GM12878 (cell line): ENCODE results near the gene PFKFB3. TPM values are rescaled to one million over a fixed set of nuclear protein-coding genes. Genes with fewer than 3 reads are reported as not detected.

Source experiments
- ATAC-seq: fragments of 200-7000 bp; cut with Tn5 transposase; 3 replicates; pipeline ENCODE4 v1.9.1; 2020; ENCODE audit warnings: mild to moderate bottlenecking, moderate library complexity
- BruUV-seq: library from RNA; stranded (reverse); fragments of 400-500 nt; replicated peaks from 2 replicates; lab custom pipeline; 2021; lab: Mats Ljungman, UMichigan
- CTCF ChIA-PET: fragments of 300-600 bp; sonication (Branson Sonifier 250); formaldehyde crosslinking; extraction: SDS; loops from one replicate; lab custom pipeline; 2021; ENCODE audit warnings: inconsistent platforms; lab: Yijun Ruan, JAX
- POLR2A ChIA-PET: fragments of 350-600 bp; formaldehyde crosslinking; extraction: SDS; loops from one replicate; lab custom pipeline; 2021; ENCODE audit warnings: inconsistent platforms; lab: Charles Lee
- RAD21 ChIA-PET: fragments of 300-600 bp; sonication (Branson Sonifier 250); formaldehyde crosslinking; loops from one replicate; lab custom pipeline; 2023; ENCODE audit warnings: antibody characterized with exemption; ENCODE audit not compliant: unreplicated experiment; lab: Charles Lee
- SMC1A ChIA-PET: fragments of 300-600 bp; sonication (Branson Sonifier 250); formaldehyde crosslinking; loops from one replicate; lab custom pipeline; 2023; ENCODE audit not compliant: unreplicated experiment, uncharacterized antibody; lab: Charles Lee
- DNase-seq: peaks from one replicate; pipeline ENCODE4 v3.0.0-alpha.2; 2011; ENCODE audit warnings: low read depth, low spot score
- FAIRE-seq: peaks from 3 replicates; lab custom pipeline; 2011; peaks lifted over from hg19 to GRCh38; lab: Jason Lieb, UNC
- H2AFZ ChIP-seq: 2 replicates; pipeline ENCODE4 v1.6.0; 2011; ENCODE audit warnings: low read depth, low read length, control low read depth; ENCODE audit not compliant: control insufficient read depth
- H3K27ac ChIP-seq: 2 replicates; pipeline ENCODE4 v1.5.1; 2011; ENCODE audit warnings: control low read depth; ENCODE audit not compliant: control insufficient read depth, insufficient read depth
- H3K27me3 ChIP-seq, 2 experiments: replicated peaks in 1 of 2; 2 replicates each; pipeline versions ENCODE4 v1.6.0 to v1.6.1; 2011; ENCODE audit warnings: low read length in 1 of 2; ENCODE audit not compliant: control insufficient read depth in 2 of 2, insufficient read depth in 2 of 2
- H3K36me3 ChIP-seq, 2 experiments: 2 replicates each; pipeline ENCODE4 v1.5.1; 2011; ENCODE audit warnings: low read length in 1 of 2; ENCODE audit not compliant: control insufficient read depth in 2 of 2, insufficient read depth in 2 of 2
- H3K4me1 ChIP-seq: 2 replicates; pipeline ENCODE4 v1.6.1; 2011; ENCODE audit warnings: mild to moderate bottlenecking, low read length, moderate library complexity, mixed read lengths; ENCODE audit not compliant: control insufficient read depth, insufficient read depth
- H3K4me2 ChIP-seq: 2 replicates; pipeline ENCODE4 v1.6.0; 2011; ENCODE audit warnings: control low read depth; ENCODE audit not compliant: control insufficient read depth, insufficient read depth
- H3K4me3 ChIP-seq: fragments of 200-600 bp; sonication (generic); 2 replicates; pipeline ENCODE4 v1.5.1; 2016
- H3K79me2 ChIP-seq: 2 replicates; pipeline ENCODE4 v1.6.0; 2011; ENCODE audit warnings: low read length; ENCODE audit not compliant: control insufficient read depth, insufficient read depth
- H3K9ac ChIP-seq: 2 replicates; pipeline ENCODE4 v1.8.0; 2011; ENCODE audit warnings: low read length, control low read depth, mixed read lengths; ENCODE audit not compliant: control insufficient read depth, insufficient read depth
- H3K9me3 ChIP-seq: replicated peaks from 3 replicates; pipeline ENCODE4 v1.5.1; 2011; ENCODE audit warnings: mild to moderate bottlenecking, low read length; ENCODE audit not compliant: control insufficient read depth, insufficient read depth
- H4K20me1 ChIP-seq: 2 replicates; pipeline ENCODE4 v1.6.0; 2011; ENCODE audit not compliant: control insufficient read depth, insufficient read depth
- BACH1 ChIP-seq: fragments of 450-650 bp; IDR thresholded peaks from 2 replicates; pipeline ENCODE4 v1.6.1; 2017; ENCODE audit warnings: mild to moderate bottlenecking, borderline replicate concordance
- BHLHE40 ChIP-seq, 2 experiments: fragments of 450-650 bp in 1 of 2; IDR thresholded peaks; 2 replicates each; pipeline ENCODE4 v1.6.1; 2011 to 2017; ENCODE audit warnings: low read depth in 2 of 2, borderline replicate concordance in 1 of 2, improper control_type of control experiment in 1 of 2, low read length in 1 of 2, mild to moderate bottlenecking in 1 of 2
- BRCA1 ChIP-seq: IDR thresholded peaks from 2 replicates; pipeline ENCODE4 v1.6.1; 2011; ENCODE audit warnings: low read depth, low read length, improper control_type of control experiment
- CBX3 ChIP-seq: fragments of 200-600 bp; sonication (generic); IDR thresholded peaks from 2 replicates; pipeline ENCODE4 v1.6.1; 2016; ENCODE audit warnings: low read depth, borderline replicate concordance
- EZH2 ChIP-seq: IDR thresholded peaks from 2 replicates; pipeline ENCODE4 v1.6.1; 2012; ENCODE audit warnings: low read depth, mild to moderate bottlenecking, control low read depth, inconsistent platforms, low read length, borderline replicate concordance; ENCODE audit not compliant: control insufficient read depth
- HCFC1 ChIP-seq: fragments of 150-350 bp; IDR thresholded peaks from 2 replicates; pipeline ENCODE4 v1.6.1; 2014; ENCODE audit warnings: low read length
- POLR2AphosphoS2 ChIP-seq: IDR thresholded peaks from 2 replicates; pipeline ENCODE4 v1.6.1; 2011; ENCODE audit warnings: low read depth, mild to moderate bottlenecking, low read length, improper control_type of control experiment, moderate library complexity
- RCOR1 ChIP-seq: conservative IDR thresholded peaks from 2 replicates; pipeline ENCODE4 v1.6.1; 2012; ENCODE audit warnings: low read depth, low read length, improper control_type of control experiment
- ZBED1 ChIP-seq: IDR thresholded peaks from 2 replicates; pipeline ENCODE4 v1.6.1; 2016; ENCODE audit warnings: borderline replicate concordance
- ZNF687 ChIP-seq: fragments of 450-650 bp; IDR thresholded peaks from 2 replicates; pipeline ENCODE4 v1.6.1; 2017; ENCODE audit warnings: mild to moderate bottlenecking, moderate library complexity
- WGBS: methylation state at CpG from one replicate; pipeline ENCODE4 v1.1.6; 2016; ENCODE audit warnings: low lambda C conversion rate; ENCODE audit not compliant: insufficient replicate concordance, insufficient coverage; ENCODE audit errors: missing lambda C conversion rate; 5-methylcytosine and 5-hydroxymethylcytosine counted together
- in situ Hi-C: fragments of 300-500 bp; cut with MboI; formaldehyde crosslinking; loops from 9 replicates; pipeline ENCODE4 v1.14.3; 2018; ENCODE audit warnings: mixed read lengths
- intact Hi-C: fragments of 100-400 bp; cut with micrococcal nuclease; formaldehyde crosslinking; loops from one replicate; pipeline ENCODE4 v1.14.2; 2022; ENCODE audit not compliant: unreplicated experiment
- polyA plus RNA-seq, 11 experiments: library from polyadenylated mRNA; depleted of rRNA in 4 of 11; unstranded in 6 of 11; stranded (reverse) in 5 of 11; fragments of >200 nt; fragmentation: Nextera tagmentation in 4 of 11; fragmentation: Illumina TruSeq in 1 of 11; extraction: Ambion mirVana in 4 of 11; extraction: Trizol in 1 of 11; gene quantifications; 1 replicate in 1 of 11; 2 replicates in 10 of 11; pipeline versions ENCODE4 v1.2.1 to v1.2.3, GENCODE V29; 2011 to 2016; ENCODE audit warnings: inconsistent platforms in 2 of 11, missing spikeins in 2 of 11, low read depth in 1 of 11
- total RNA-seq, 4 experiments: library from RNA; depleted of rRNA in 3 of 4; stranded (reverse); fragments of >200 nt in 3 of 4; fragmentation: Illumina TruSeq in 1 of 4; extraction: Trizol in 1 of 4; gene quantifications; 2 replicates each; pipeline versions ENCODE4 v1.2.1 to v1.2.3, GENCODE V29; 2013 to 2021
- TF ChIP-seq, protein P1 (sequence below): IDR thresholded peaks from 2 replicates; pipeline ENCODE4 v1.6.1; 2011; ENCODE audit warnings: borderline replicate concordance, low read depth, mild to moderate bottlenecking, moderate library complexity, low read length; ENCODE audit not compliant: insufficient read depth, poor library complexity, severe bottlenecking
- TF ChIP-seq, protein P2 (sequence below): fragments of 450-650 bp; IDR thresholded peaks from 2 replicates; pipeline ENCODE4 v1.6.1; 2018; ENCODE audit warnings: mild to moderate bottlenecking, low read depth, moderate library complexity; ENCODE audit not compliant: partially characterized antibody

PFKFB3 gene
- total and polyA plus RNA-seq, 10 of the 15 experiments (the other 5 are each of a cell fraction or from before 2014, with no cell fraction given): 1.6 to 46.7 (median 13.7) TPM

DNA sequence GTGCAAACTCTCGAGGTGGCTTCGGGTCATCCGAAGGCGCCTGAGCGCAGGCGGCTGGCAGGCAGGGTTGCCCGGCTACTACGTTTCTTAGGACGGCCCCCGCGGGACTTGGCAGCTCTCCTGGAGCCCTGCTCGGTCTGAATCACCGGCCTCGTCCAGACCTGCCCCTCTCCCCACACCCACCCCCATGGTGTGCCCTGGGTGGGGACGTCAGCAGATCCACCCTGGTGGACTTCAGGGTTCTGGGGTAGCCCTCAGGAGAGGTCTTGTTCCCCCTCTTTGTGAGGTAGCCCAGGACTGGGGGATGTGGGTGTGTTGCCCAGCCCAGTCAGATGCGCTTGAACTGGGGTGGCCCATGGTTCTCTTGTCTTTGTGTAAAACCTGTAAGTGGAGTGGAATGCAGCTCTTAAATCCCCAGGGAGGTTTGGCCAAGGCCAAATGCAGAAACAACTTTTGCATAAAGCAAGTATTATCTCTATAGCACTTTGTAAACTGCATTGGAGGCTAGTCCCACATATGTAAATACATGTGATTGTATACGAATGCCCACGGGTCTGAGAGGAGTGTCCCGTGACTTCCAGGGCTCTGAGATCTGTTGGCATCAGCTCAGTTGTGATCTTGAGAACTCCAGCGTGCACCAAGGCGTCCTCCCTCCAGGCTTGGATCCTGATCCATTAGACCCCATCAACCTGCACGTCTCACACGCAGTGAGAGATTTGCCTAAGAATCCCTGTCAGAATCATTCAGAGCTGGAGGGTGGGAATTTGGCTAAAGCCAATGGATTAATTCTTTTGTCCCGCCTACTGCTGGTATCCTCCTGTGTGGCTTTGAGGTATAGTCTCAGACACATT lies 1.8 kb downstream of the PFKFB3 start:
- ChIA-PET CTCF (interaction anchor here (0.8 to 2.7 kb wide), 7 partner anchors 52 to 202 kb away, joined by 3 to 27 read pairs (median 5); no protein-coding TSS in a partner anchor), RAD21 (interaction anchor here (0.6 to 5.1 kb wide), 11 partner anchors 69 to 205 kb away, joined by 3 to 35 read pairs (median 5); no protein-coding TSS in a partner anchor), POLR2A (interaction anchor here (0.8 to 2.3 kb wide), 3 partner anchors 91 to 201 kb away, joined by 3 to 7 read pairs (median 3); no protein-coding TSS in a partner anchor), SMC1A (interaction anchor here (0.9 to 2.4 kb wide), 8 partner anchors 66 to 202 kb away, joined by 3 to 16 read pairs (median 4); no protein-coding TSS in a partner anchor)
- ATAC-seq (peak; percentile 1), DNase-seq (no peak), FAIRE-seq (no peak)
- Histone ChIP-seq H3K9me3 (no peaks in the 10 kb centered on the region), H3K79me2 (peaks cover 2% of the 10 kb centered on the region), H3K4me1 (peaks cover 10% of the 10 kb centered on the region), H3K4me3 (peak overlapping the region; percentile 95), H3K4me2 (peak overlapping the region; percentile 69), H2AFZ (no peak overlapping the region), H3K27me3 (no peaks in the 10 kb centered on the region), H3K27ac (no peak overlapping the region), H3K36me3 (no peaks in the 10 kb centered on the region), H3K9ac (no peak overlapping the region), H4K20me1 (peaks cover 10% of the 10 kb centered on the region; the same call in 1 of the 2 replicates)
- intact Hi-C loops: loop anchor here (5.0 kb wide), 2 partner anchors 93 to 112 kb away; no protein-coding TSS in a partner anchor
- 9% methylated on average over 24 of the region's 24 CpGs for WGBS
- in situ Hi-C loops: loop anchor here (5.0 kb wide), 1 partner anchor 198 kb away; no protein-coding TSS in a partner anchor
- TSS peak; percentile 55 for BruUV-seq
- TF ChIP-seq BACH1 (0 out of 2 replicates have a peak, but pooled peaks have one; percentile 13), BRCA1 (no peak), ZNF687 (no peak), CBX3 (no peak), ZBED1 (no peak), BHLHE40 (IDR thresholded peaks at IDR 0.05; ENCODE audit: borderline replicate concordance in 1 of 2, low read depth in 2 of 2, low read length in 1 of 2) (peak in 1 of 2 experiments; percentile 27; a peak in 1 of 4 replicates), POLR2AphosphoS2 (peak; percentile 67; the same call in 1 of the 2 replicates), RCOR1 (no peak), EZH2 (no peak), HCFC1 (no peak)
- TF ChIP-seq, protein P1, sequence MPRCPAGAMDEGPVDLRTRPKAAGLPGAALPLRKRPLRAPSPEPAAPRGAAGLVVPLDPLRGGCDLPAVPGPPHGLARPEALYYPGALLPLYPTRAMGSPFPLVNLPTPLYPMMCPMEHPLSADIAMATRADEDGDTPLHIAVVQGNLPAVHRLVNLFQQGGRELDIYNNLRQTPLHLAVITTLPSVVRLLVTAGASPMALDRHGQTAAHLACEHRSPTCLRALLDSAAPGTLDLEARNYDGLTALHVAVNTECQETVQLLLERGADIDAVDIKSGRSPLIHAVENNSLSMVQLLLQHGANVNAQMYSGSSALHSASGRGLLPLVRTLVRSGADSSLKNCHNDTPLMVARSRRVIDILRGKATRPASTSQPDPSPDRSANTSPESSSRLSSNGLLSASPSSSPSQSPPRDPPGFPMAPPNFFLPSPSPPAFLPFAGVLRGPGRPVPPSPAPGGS: no peak
- TF ChIP-seq, protein P2, sequence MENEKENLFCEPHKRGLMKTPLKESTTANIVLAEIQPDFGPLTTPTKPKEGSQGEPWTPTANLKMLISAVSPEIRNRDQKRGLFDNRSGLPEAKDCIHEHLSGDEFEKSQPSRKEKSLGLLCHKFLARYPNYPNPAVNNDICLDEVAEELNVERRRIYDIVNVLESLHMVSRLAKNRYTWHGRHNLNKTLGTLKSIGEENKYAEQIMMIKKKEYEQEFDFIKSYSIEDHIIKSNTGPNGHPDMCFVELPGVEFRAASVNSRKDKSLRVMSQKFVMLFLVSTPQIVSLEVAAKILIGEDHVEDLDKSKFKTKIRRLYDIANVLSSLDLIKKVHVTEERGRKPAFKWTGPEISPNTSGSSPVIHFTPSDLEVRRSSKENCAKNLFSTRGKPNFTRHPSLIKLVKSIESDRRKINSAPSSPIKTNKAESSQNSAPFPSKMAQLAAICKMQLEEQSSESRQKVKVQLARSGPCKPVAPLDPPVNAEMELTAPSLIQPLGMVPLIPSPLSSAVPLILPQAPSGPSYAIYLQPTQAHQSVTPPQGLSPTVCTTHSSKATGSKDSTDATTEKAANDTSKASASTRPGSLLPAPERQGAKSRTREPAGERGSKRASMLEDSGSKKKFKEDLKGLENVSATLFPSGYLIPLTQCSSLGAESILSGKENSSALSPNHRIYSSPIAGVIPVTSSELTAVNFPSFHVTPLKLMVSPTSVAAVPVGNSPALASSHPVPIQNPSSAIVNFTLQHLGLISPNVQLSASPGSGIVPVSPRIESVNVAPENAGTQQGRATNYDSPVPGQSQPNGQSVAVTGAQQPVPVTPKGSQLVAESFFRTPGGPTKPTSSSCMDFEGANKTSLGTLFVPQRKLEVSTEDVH: no peak
